ENCODE data around the gene BSPRY.

BSPRY gene

GRCh38 chr9:113349445-113350094 is at the start of gene BSPRY:
TSS of gene BSPRY (plus strand) at chr9:113349541. CDS start at chr9:113349580, 39 bp downstream.
- DNase-seq, result peak in 7 of 56 donors; percentile 11 to 48 (median 13)

- no peak for DNase-seq
Observed at GRCh38 chr9:113299800-113300292, 49.5 kb upstream of the BSPRY start.

- DNase-seq, result no peak
Observed at GRCh38 chr9:113301548-113301947, 47.8 kb upstream of the BSPRY start.

- no peak for DNase-seq
Observed at GRCh38 chr9:113302792-113303418, 46.4 kb upstream of the BSPRY start, which contains the start of gene RNF183. TSS of gene RNF183 (minus strand) at chr9:113303376. CDS start at chr9:113298184, 5,192 bp downstream.

- no peak for DNase-seq
Observed at GRCh38 chr9:113306566-113306965, 42.8 kb upstream of the BSPRY start.

- no peak for DNase-seq
Observed at GRCh38 chr9:113307396-113307975, 41.9 kb upstream of the BSPRY start.

GRCh38 chr9:113309204-113309813 is 40.0 kb upstream of the BSPRY start:
- DNase-seq, result peak in 11 of 56 donors; percentile 1 to 45 (median 14)

- no peak for DNase-seq
Observed at GRCh38 chr9:113310538-113310937, 38.8 kb upstream of the BSPRY start.

GRCh38 chr9:113311961-113312360 is 37.4 kb upstream of the BSPRY start:
- DNase-seq, result peak in 5 of 56 donors; percentile 1 to 20 (median 16)

GRCh38 chr9:113313261-113313660 is 36.1 kb upstream of the BSPRY start:
- DNase-seq, result no peak

GRCh38 chr9:113315231-113315630 is 34.1 kb upstream of the BSPRY start:
- no peak for DNase-seq

GRCh38 chr9:113316030-113316429 is 33.3 kb upstream of the BSPRY start:
- no peak for DNase-seq

- no peak for DNase-seq
Observed at GRCh38 chr9:113317777-113318176, 31.6 kb upstream of the BSPRY start.

GRCh38 chr9:113319054-113319453 is 30.3 kb upstream of the BSPRY start:
- DNase-seq, result no peak

GRCh38 chr9:113320051-113320450 is 29.3 kb upstream of the BSPRY start:
- DNase-seq, result no peak

GRCh38 chr9:113322671-113323070 is 26.7 kb upstream of the BSPRY start:
- peak in 1 of 56 donors; percentile 18 for DNase-seq

GRCh38 chr9:113326230-113326629 is 23.1 kb upstream of the BSPRY start:
- no peak for DNase-seq

- no peak for DNase-seq
Observed at GRCh38 chr9:113328045-113328782, 21.1 kb upstream of the BSPRY start.

GRCh38 chr9:113331780-113332179 is 17.6 kb upstream of the BSPRY start:
- DNase-seq, result no peak

- DNase-seq, result no peak
Observed at GRCh38 chr9:113337714-113338113, 11.6 kb upstream of the BSPRY start.

- peak; percentile 33 to 92 (median 82) for DNase-seq
Observed at GRCh38 chr9:113340011-113340699, 9.2 kb upstream of the BSPRY start, which contains the start of gene WDR31. TSS of gene WDR31 (minus strand) at chr9:113340275. CDS start at chr9:113332022, 8,253 bp downstream.

Measured in nucleus accumbens (tissue), 56 donors.